Parathyroid adenoma (tissue), 2 donors: Measurements from ENCODE around the gene MCM3AP.

Experiments
- H2AFZ ChIP-seq: fragments of 300-600 bp; sonication (generic); one replicate; pipeline ENCODE4 v1.7.0; 2017; ENCODE audit warnings: antibody characterized with exemption, mild to moderate bottlenecking
- H3K27ac ChIP-seq: fragments of 300-600 bp; sonication (generic); one replicate; pipeline ENCODE4 v1.7.0; 2017
- H3K27me3 ChIP-seq: fragments of 300-600 bp; sonication (generic); one replicate; pipeline ENCODE4 v1.7.0; 2017; ENCODE audit warnings: low read length; ENCODE audit not compliant: control insufficient read depth, insufficient read depth
- H3K36me3 ChIP-seq: fragments of 300-600 bp; sonication (generic); one replicate; pipeline ENCODE4 v1.7.0; 2017; ENCODE audit warnings: low read length; ENCODE audit not compliant: control insufficient read depth, insufficient read depth
- H3K4me1 ChIP-seq: fragments of 300-600 bp; sonication (generic); one replicate; pipeline ENCODE4 v1.7.0; 2017; ENCODE audit warnings: control low read depth
- H3K4me2 ChIP-seq: fragments of 300-600 bp; sonication (generic); one replicate; pipeline ENCODE4 v1.7.0; 2017; ENCODE audit warnings: low read length
- H3K4me3 ChIP-seq: fragments of 300-600 bp; sonication (generic); one replicate; pipeline ENCODE4 v1.7.0; 2017; ENCODE audit warnings: low read depth, low read length
- H3K79me2 ChIP-seq: fragments of 300-600 bp; sonication (generic); one replicate; pipeline ENCODE4 v1.7.0; 2017; ENCODE audit warnings: control low read depth
- H3K9ac ChIP-seq: fragments of 300-600 bp; sonication (generic); one replicate; pipeline ENCODE4 v1.7.0; 2017; ENCODE audit warnings: mild to moderate bottlenecking
- H3K9me3 ChIP-seq: fragments of 300-600 bp; sonication (generic); one replicate; pipeline ENCODE4 v1.7.0; 2017; ENCODE audit warnings: low read length; ENCODE audit not compliant: control insufficient read depth
- CTCF ChIP-seq: fragments of 300-600 bp; sonication (generic); IDR thresholded peaks from one replicate; pipeline ENCODE4 v1.7.0; 2017; ENCODE audit warnings: antibody characterized with exemption, mild to moderate bottlenecking
- donor health status: primary hyperparathyroidism.

The MCM3AP gene

GRCh38 chr21:46193829-46194373 lies 91.5 kb downstream of the MCM3AP start:
- no peak overlapping the region for H3K4me3 ChIP-seq
- H3K36me3 ChIP-seq: no peaks in the 10 kb centered on the region
- H2AFZ ChIP-seq: no peak overlapping the region
- no peaks in the 10 kb centered on the region for H3K9me3 ChIP-seq
- H3K4me1 ChIP-seq: peaks cover 3% of the 10 kb centered on the region
- no peak overlapping the region for H3K4me2 ChIP-seq
- TF ChIP-seq CTCF: no peak
- H3K27me3 ChIP-seq: no peaks in the 10 kb centered on the region
- no peak overlapping the region for H3K9ac ChIP-seq
- H3K79me2 ChIP-seq: no peaks in the 10 kb centered on the region
- H3K27ac ChIP-seq: no peak overlapping the region

GRCh38 chr21:46191686-46192575 lies 93.5 kb downstream of the MCM3AP start:
- Histone ChIP-seq H3K4me1 (peaks cover 9% of the 10 kb centered on the region), H3K36me3 (no peaks in the 10 kb centered on the region), H3K27me3 (no peaks in the 10 kb centered on the region), H3K27ac (no peak overlapping the region), H2AFZ (no peak overlapping the region), H3K9ac (no peak overlapping the region), H3K9me3 (no peaks in the 10 kb centered on the region), H3K4me3 (no peak overlapping the region), H3K79me2 (no peaks in the 10 kb centered on the region), H3K4me2 (no peak overlapping the region)
- TF ChIP-seq CTCF: no peak

- Histone ChIP-seq H3K4me3 (no peak overlapping the region), H3K27ac (no peak overlapping the region), H3K9ac (no peak overlapping the region), H3K4me2 (no peak overlapping the region), H3K79me2 (no peaks in the 10 kb centered on the region), H2AFZ (no peak overlapping the region), H3K27me3 (no peaks in the 10 kb centered on the region), H3K4me1 (peaks cover 9% of the 10 kb centered on the region), H3K36me3 (no peaks in the 10 kb centered on the region), H3K9me3 (no peaks in the 10 kb centered on the region)
- no peak for TF ChIP-seq CTCF
Measured at GRCh38 chr21:46191257-46191685, 94.1 kb downstream of the MCM3AP start.

- Histone ChIP-seq H3K27ac (no peak overlapping the region), H3K4me1 (peaks cover 9% of the 10 kb centered on the region), H3K9ac (no peak overlapping the region), H3K4me3 (no peak overlapping the region), H3K79me2 (no peaks in the 10 kb centered on the region), H3K36me3 (no peaks in the 10 kb centered on the region), H3K27me3 (no peaks in the 10 kb centered on the region), H3K9me3 (no peaks in the 10 kb centered on the region), H2AFZ (no peak overlapping the region), H3K4me2 (no peak overlapping the region)
- TF ChIP-seq CTCF: no peak
Measured at GRCh38 chr21:46190491-46191131, 94.8 kb downstream of the MCM3AP start.
